ENCODE measurements around the gene DNER. TPM values are rescaled to one million over a fixed set of nuclear protein-coding genes. Genes with fewer than 3 reads are reported as not detected.

DNER gene
- total and polyA plus RNA-seq, 10 of the 15 experiments (the other 5 are each of a cell fraction or from before 2014, with no cell fraction given) = 0.04 to 0.08 (median 0.07) TPM; not detected in 7

DNA sequence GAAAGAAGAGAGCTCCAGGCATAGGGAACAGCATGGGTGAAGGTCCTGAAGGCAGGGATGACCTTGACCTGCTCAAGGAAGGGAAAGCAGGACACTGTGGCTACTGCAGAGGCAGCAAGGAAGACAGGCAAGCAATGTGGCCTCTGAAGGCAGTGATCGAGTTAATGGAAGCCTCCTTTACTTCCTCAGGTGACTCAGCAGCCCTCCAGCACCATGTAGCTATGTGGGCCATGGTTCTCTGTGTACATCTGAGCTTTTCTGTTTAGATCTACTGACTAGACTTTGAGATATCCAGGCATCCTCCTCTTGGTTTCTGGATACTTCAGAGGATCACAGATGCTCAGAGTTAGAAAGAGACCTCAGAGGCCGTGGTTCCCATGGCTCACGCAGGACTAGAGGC is 336.0 kb downstream of the DNER start:
- WGBS (ENCODE audit: insufficient coverage, insufficient replicate concordance, low lambda C conversion rate, missing lambda C conversion rate) = 0% methylated on average over 3 of the region's 3 CpGs
- no peak for DNase-seq (ENCODE audit: low read depth, low spot score)

More for the DNA sequence above, 336.0 kb downstream of the DNER start:
- no peak overlapping the region for H2AFZ ChIP-seq (ENCODE audit: control insufficient read depth, low read depth, low read length)
- ATAC-seq (no peak), FAIRE-seq (no peak)
- ChIA-PET RAD21 (ENCODE audit: unreplicated experiment) (no interaction called here), SMC1A (ENCODE audit: uncharacterized antibody, unreplicated experiment) (no interaction called here), CTCF (no interaction called here), POLR2A (no interaction called here)
- H3K4me1 ChIP-seq (ENCODE audit: control insufficient read depth, insufficient read depth, low read length) = no peaks in the 10 kb centered on the region
- in situ Hi-C loops (cut with MboI) = no loop called here
- no TSS peak for BruUV-seq (replicated peaks)
- no peaks in the 10 kb centered on the region for H3K79me2 ChIP-seq (ENCODE audit: control insufficient read depth, insufficient read depth, low read length)
- no peak for TF ChIP-seq FOS (IDR thresholded peaks at IDR 0.05; ENCODE audit: borderline replicate concordance, extremely low read depth, insufficient read length)
- TF ChIP-seq YBX1 (IDR thresholded peaks at IDR 0.05) = no peak
- no peak for TF ChIP-seq TCF3 (IDR thresholded peaks at IDR 0.05; ENCODE audit: borderline replicate concordance, insufficient read depth, low read depth, low read length)
- TF ChIP-seq, protein P1, sequence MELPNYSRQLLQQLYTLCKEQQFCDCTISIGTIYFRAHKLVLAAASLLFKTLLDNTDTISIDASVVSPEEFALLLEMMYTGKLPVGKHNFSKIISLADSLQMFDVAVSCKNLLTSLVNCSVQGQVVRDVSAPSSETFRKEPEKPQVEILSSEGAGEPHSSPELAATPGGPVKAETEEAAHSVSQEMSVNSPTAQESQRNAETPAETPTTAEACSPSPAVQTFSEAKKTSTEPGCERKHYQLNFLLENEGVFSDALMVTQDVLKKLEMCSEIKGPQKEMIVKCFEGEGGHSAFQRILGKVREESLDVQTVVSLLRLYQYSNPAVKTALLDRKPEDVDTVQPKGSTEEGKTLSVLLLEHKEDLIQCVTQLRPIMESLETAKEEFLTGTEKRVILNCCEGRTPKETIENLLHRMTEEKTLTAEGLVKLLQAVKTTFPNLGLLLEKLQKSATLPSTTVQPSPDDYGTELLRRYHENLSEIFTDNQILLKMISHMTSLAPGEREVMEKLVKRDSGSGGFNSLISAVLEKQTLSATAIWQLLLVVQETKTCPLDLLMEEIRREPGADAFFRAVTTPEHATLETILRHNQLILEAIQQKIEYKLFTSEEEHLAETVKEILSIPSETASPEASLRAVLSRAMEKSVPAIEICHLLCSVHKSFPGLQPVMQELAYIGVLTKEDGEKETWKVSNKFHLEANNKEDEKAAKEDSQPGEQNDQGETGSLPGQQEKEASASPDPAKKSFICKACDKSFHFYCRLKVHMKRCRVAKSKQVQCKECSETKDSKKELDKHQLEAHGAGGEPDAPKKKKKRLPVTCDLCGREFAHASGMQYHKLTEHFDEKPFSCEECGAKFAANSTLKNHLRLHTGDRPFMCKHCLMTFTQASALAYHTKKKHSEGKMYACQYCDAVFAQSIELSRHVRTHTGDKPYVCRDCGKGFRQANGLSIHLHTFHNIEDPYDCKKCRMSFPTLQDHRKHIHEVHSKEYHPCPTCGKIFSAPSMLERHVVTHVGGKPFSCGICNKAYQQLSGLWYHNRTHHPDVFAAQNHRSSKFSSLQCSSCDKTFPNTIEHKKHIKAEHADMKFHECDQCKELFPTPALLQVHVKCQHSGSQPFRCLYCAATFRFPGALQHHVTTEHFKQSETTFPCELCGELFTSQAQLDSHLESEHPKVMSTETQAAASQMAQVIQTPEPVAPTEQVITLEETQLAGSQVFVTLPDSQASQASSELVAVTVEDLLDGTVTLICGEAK (IDR thresholded peaks at IDR 0.05; ENCODE audit: borderline replicate concordance) = no peak
- no peak for TF ChIP-seq ZNF274 (IDR thresholded peaks at IDR 0.05; ENCODE audit: insufficient read depth, insufficient read length)
- TF ChIP-seq, protein P2, sequence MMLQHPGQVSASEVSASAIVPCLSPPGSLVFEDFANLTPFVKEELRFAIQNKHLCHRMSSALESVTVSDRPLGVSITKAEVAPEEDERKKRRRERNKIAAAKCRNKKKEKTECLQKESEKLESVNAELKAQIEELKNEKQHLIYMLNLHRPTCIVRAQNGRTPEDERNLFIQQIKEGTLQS (IDR thresholded peaks at IDR 0.05; ENCODE audit: borderline replicate concordance, extremely low read depth, low read depth, low read length) = no peak
- no peak for TF ChIP-seq POLR2AphosphoS5 (IDR thresholded peaks at IDR 0.05; ENCODE audit: low read length)
- TF ChIP-seq NFIC (IDR thresholded peaks at IDR 0.05; ENCODE audit: low read depth, low read length) = no peak
- no peak for TF ChIP-seq MYB (IDR thresholded peaks at IDR 0.05; ENCODE audit: borderline replicate concordance, low read depth, low read length)
- no peaks in the 10 kb centered on the region for H3K36me3 ChIP-seq (ENCODE audit: control insufficient read depth in 2 of 2, insufficient read depth in 2 of 2, low read length in 1 of 2)
- no peak overlapping the region for H3K9ac ChIP-seq (ENCODE audit: control insufficient read depth, insufficient read depth, low read length)
- H3K27ac ChIP-seq (ENCODE audit: control insufficient read depth, insufficient read depth) = no peak overlapping the region
- H3K4me2 ChIP-seq (ENCODE audit: control insufficient read depth, insufficient read depth) = no peak overlapping the region
- H3K4me3 ChIP-seq = no peak overlapping the region
- intact Hi-C loops (cut with micrococcal nuclease; ENCODE audit: unreplicated experiment) = no loop called here
- H4K20me1 ChIP-seq (ENCODE audit: control insufficient read depth, insufficient read depth) = no peaks in the 10 kb centered on the region
- H3K27me3 ChIP-seq (replicated peaks in 1 of 2; ENCODE audit: control insufficient read depth in 2 of 2, insufficient read depth in 2 of 2, low read length in 1 of 2) = no peaks in the 10 kb centered on the region
- no peaks in the 10 kb centered on the region for H3K9me3 ChIP-seq (replicated peaks; ENCODE audit: control insufficient read depth, insufficient read depth, low read length)
